SK-N-SH (cell line): ENCODE measurements around the gene BCR. TPM values are rescaled to one million over a fixed set of nuclear protein-coding genes. Genes with fewer than 3 reads are reported as not detected.

Source experiments
- CTCF ChIA-PET: fragments of 300-600, 350-600 bp; formaldehyde crosslinking; extraction: SDS; loops from one replicate; lab custom pipeline; 2021; lab: Yijun Ruan, JAX
- POLR2A ChIA-PET: fragments of 350-600 bp; sonication (Branson Sonifier 250); formaldehyde crosslinking; extraction: SDS; loops from one replicate; lab custom pipeline; 2020; ENCODE audit warnings: antibody characterized with exemption, inconsistent platforms; lab: Yijun Ruan, JAX
- DNase-seq: peaks from one replicate; pipeline ENCODE4 v3.0.0; 2012
- H2AFZ ChIP-seq: fragments of 200-600 bp; sonication (generic); 2 replicates; pipeline ENCODE4 v1.8.1; 2016; ENCODE audit warnings: antibody characterized with exemption, mild to moderate bottlenecking, low read depth
- H3F3A ChIP-seq: fragments of 200-600 bp; sonication (generic); replicated peaks from 2 replicates; pipeline ENCODE3; 2016; ENCODE audit warnings: antibody characterized with exemption, mild to moderate bottlenecking; ENCODE audit not compliant: insufficient read depth
- H3K27ac ChIP-seq, 2 experiments: fragments of 200-500 bp in 1 of 2; fragments of 200-600 bp in 1 of 2; sonication (Bioruptor generic) in 1 of 2; sonication (generic), shearing (Covaris generic) in 1 of 2; 2 replicates each; pipeline versions ENCODE4 v1.5.1 to v1.6.1; 2014 to 2016; ENCODE audit warnings: low read depth in 2 of 2, inconsistent platforms in 1 of 2, low read length in 1 of 2, mild to moderate bottlenecking in 1 of 2, mixed read lengths in 1 of 2
- H3K27me3 ChIP-seq: fragments of 200-600 bp; sonication (generic), shearing (Covaris generic); 2 replicates; pipeline ENCODE4 v1.6.1; 2016; ENCODE audit warnings: mixed run types; ENCODE audit not compliant: insufficient read depth
- H3K36me3 ChIP-seq, 2 experiments: fragments of 200-500 bp in 1 of 2; fragments of 200-600 bp in 1 of 2; sonication (Bioruptor generic) in 1 of 2; sonication (generic) in 1 of 2; replicated peaks in 1 of 2; 2 replicates each; pipeline versions ENCODE3 to v1.5.1; 2014 to 2016; ENCODE audit warnings: low read length in 1 of 2, mild to moderate bottlenecking in 1 of 2; ENCODE audit not compliant: insufficient read depth in 2 of 2, control insufficient read depth in 1 of 2
- H3K4me1 ChIP-seq, 2 experiments: fragments of 200-500 bp in 1 of 2; fragments of 200-600 bp in 1 of 2; sonication (Bioruptor generic) in 1 of 2; sonication (generic), shearing (Covaris generic) in 1 of 2; 2 replicates each; pipeline versions ENCODE4 v1.5.1 to v1.6.1; 2014 to 2016; ENCODE audit warnings: low read depth in 1 of 2, low read length in 1 of 2, mixed run types in 1 of 2; ENCODE audit not compliant: insufficient read depth in 2 of 2, control insufficient read depth in 1 of 2
- H3K4me2 ChIP-seq: fragments of 200-600 bp; sonication (generic), shearing (Covaris generic); 2 replicates; pipeline ENCODE4 v1.6.1; 2017; ENCODE audit warnings: mixed run types
- H3K4me3 ChIP-seq, 2 experiments: fragments of 200-500 bp in 1 of 2; fragments of 200-600 bp in 1 of 2; sonication (Bioruptor generic) in 1 of 2; sonication (generic), shearing (Covaris generic) in 1 of 2; 2 replicates each; pipeline versions ENCODE4 v1.5.1 to v1.8.1; 2014 to 2016; ENCODE audit warnings: low read depth in 2 of 2, inconsistent platforms in 1 of 2, low read length in 1 of 2, mild to moderate bottlenecking in 1 of 2, mixed read lengths in 1 of 2, moderate library complexity in 1 of 2
- H3K79me2 ChIP-seq: fragments of 200-600 bp; sonication (generic); 2 replicates; pipeline ENCODE4 v1.8.1; 2017; ENCODE audit warnings: mild to moderate bottlenecking; ENCODE audit not compliant: insufficient read depth
- H3K9ac ChIP-seq: fragments of 200-600 bp; sonication (generic); 2 replicates; pipeline ENCODE4 v1.6.1; 2017; ENCODE audit warnings: mixed run types
- H3K9me2 ChIP-seq: fragments of 200-600 bp; sonication (generic); 2 replicates; pipeline ENCODE4 v1.6.1; 2017; ENCODE audit warnings: mixed run types
- H3K9me3 ChIP-seq: fragments of 200-600 bp; sonication (generic); 2 replicates; pipeline ENCODE4 v1.6.1; 2017; ENCODE audit warnings: mixed run types, mild to moderate bottlenecking, moderate library complexity
- H4K20me1 ChIP-seq: fragments of 200-600 bp; sonication (generic); 2 replicates; pipeline ENCODE4 v1.6.1; 2017; ENCODE audit warnings: mild to moderate bottlenecking, mixed run types; ENCODE audit not compliant: insufficient read depth
- CHD2 ChIP-seq: fragments of 150-350 bp; IDR thresholded peaks from 2 replicates; pipeline ENCODE4 v1.6.1; 2018; ENCODE audit warnings: low read length; ENCODE audit not compliant: partially characterized antibody
- ELF1 ChIP-seq: IDR thresholded peaks from 2 replicates; pipeline ENCODE4 v1.4.0; 2012
- EZH2phosphoT487 ChIP-seq: fragments of 200-600 bp; sonication (generic); IDR thresholded peaks from 2 replicates; pipeline ENCODE4 v1.6.1; 2017; ENCODE audit warnings: low read depth, mixed run types, mild to moderate bottlenecking, antibody characterized with exemption, moderate library complexity, borderline replicate concordance
- GATA2 ChIP-seq: sonication (generic); formaldehyde crosslinking; IDR thresholded peaks from 2 replicates; pipeline ENCODE4 v1.5.0; 2020; ENCODE audit warnings: mild to moderate bottlenecking, missing genetic modification reagents
- REST ChIP-seq: IDR thresholded peaks from 2 replicates; pipeline ENCODE4 v1.6.1; 2012; ENCODE audit warnings: mild to moderate bottlenecking, low read depth, low read length, moderate library complexity
- RXRA ChIP-seq: IDR thresholded peaks from 2 replicates; pipeline ENCODE4 v1.4.0; 2012; ENCODE audit warnings: low read depth, mild to moderate bottlenecking, borderline replicate concordance
- SMC3 ChIP-seq: IDR thresholded peaks from 2 replicates; pipeline ENCODE4 v1.6.1; 2012; ENCODE audit warnings: low read depth, low read length, improper control_type of control experiment
- USF2 ChIP-seq: fragments of 150-350 bp; IDR thresholded peaks from 2 replicates; pipeline ENCODE4 v1.6.1; 2017; ENCODE audit warnings: antibody characterized with exemption, low read length, low read depth, borderline replicate concordance
- YY1 ChIP-seq: IDR thresholded peaks from 2 replicates; pipeline ENCODE4 v1.4.0; 2012; ENCODE audit warnings: low read depth, mild to moderate bottlenecking
- ZBTB33 ChIP-seq: IDR thresholded peaks from 2 replicates; pipeline ENCODE4 v1.4.0; 2012; ENCODE audit warnings: low read depth, borderline replicate concordance
- WGBS: methylation state at CpG from one replicate; pipeline ENCODE4 v1.1.6; 2017; ENCODE audit warnings: low lambda C conversion rate; 5-methylcytosine and 5-hydroxymethylcytosine counted together
- polyA plus RNA-seq, 3 experiments: library from polyadenylated mRNA; depleted of rRNA; stranded (reverse); fragments of >200 nt; gene quantifications; 2 replicates each; pipeline ENCODE4 v1.2.3, GENCODE V29; 2012

The BCR gene
- polyA plus RNA-seq, 1 of the 3 experiments (the other 2 are of a cell fraction), result 50.9 TPM

- Histone ChIP-seq H3K9me2 (no peaks in the 10 kb centered on the region), H3K79me2 (no peaks in the 10 kb centered on the region), H3K36me3 (no peaks in the 10 kb centered on the region), H3K4me2 (no peak overlapping the region), H2AFZ (no peak overlapping the region), H3K4me1 (peaks cover 0 to 14% of the 10 kb centered on the region in 2 experiments; a peak in 1 of 4 replicates), H3K27me3 (no peaks in the 10 kb centered on the region), H4K20me1 (no peaks in the 10 kb centered on the region), H3K9ac (no peak overlapping the region), H3K4me3 (no peak overlapping the region), H3K9me3 (no peaks in the 10 kb centered on the region), H3K27ac (no peak overlapping the region), H3F3A (no peaks in the 10 kb centered on the region)
- WGBS, result 96% methylated on average over 10 of the region's 11 CpGs
- ChIA-PET CTCF (interaction anchor here (0.8 to 2.6 kb wide), 5 partner anchors 11 to 205 kb away, joined by 3 to 12 read pairs (median 4); no protein-coding TSS in a partner anchor), POLR2A (no interaction called here)
- DNase-seq, result no peak
- TF ChIP-seq GATA2 (CRISPR knock-in tag) (no peak), SMC3 (no peak), ELF1 (no peak), USF2 (no peak)
These were observed 16.2 kb upstream of the BCR start for GRCh38 chr22:23164091-23164490.

GRCh38 chr22:23166042-23166831 lies 14.1 kb upstream of the BCR start:
- Histone ChIP-seq H3K79me2 (no peaks in the 10 kb centered on the region), H3F3A (no peaks in the 10 kb centered on the region), H3K4me1 (peaks cover 0 to 14% of the 10 kb centered on the region in 2 experiments; a peak in 1 of 4 replicates), H3K9me2 (no peaks in the 10 kb centered on the region), H3K9me3 (no peaks in the 10 kb centered on the region)
- 85% methylated on average over 6 of the region's 6 CpGs for WGBS
- TF ChIP-seq ZBTB33 (no peak), SMC3 (no peak), YY1 (no peak), EZH2phosphoT487 (no peak), REST (no peak), CHD2 (no peak), RXRA (no peak), ELF1 (no peak)
- TF ChIP-seq, all 33 proteins: peak for 0
- CTCF ChIA-PET, result interaction anchor here (21.1 kb wide), 1 partner anchor 120 kb away, joined by 587 read pairs; no protein-coding TSS in a partner anchor
- DNase-seq, result no peak
- no peaks in the 10 kb centered on the region for H3K27me3 ChIP-seq
- H3K27ac ChIP-seq, result no peak overlapping the region
- no peak overlapping the region for H3K9ac ChIP-seq
- no peak overlapping the region for H3K4me2 ChIP-seq
- H3K36me3 ChIP-seq, result no peaks in the 10 kb centered on the region
- no peaks in the 10 kb centered on the region for H4K20me1 ChIP-seq
- H3K4me3 ChIP-seq, result no peak overlapping the region
- POLR2A ChIA-PET, result no interaction called here
- no peak overlapping the region for H2AFZ ChIP-seq
